ENCODE results near the gene ELL2.

Gene ELL2

GRCh38 chr5:96001262-96001661, 39.6 kb upstream of the ELL2 start:
- Histone ChIP-seq H3K4me2 (ENCODE audit: low read depth, low read length) (no peak overlapping the region), H3F3A (ENCODE audit: insufficient read depth, low read length) (no peaks in the 10 kb centered on the region), H3K27me3 (replicated peaks; ENCODE audit: insufficient read depth, low read length) (no peaks in the 10 kb centered on the region), H3K9me3 (replicated peaks; ENCODE audit: insufficient read depth, low read length) (no peaks in the 10 kb centered on the region), H3K4me1 (ENCODE audit: low read length) (no peaks in the 10 kb centered on the region), H3K36me3 (replicated peaks; ENCODE audit: insufficient read depth, low read length) (no peaks in the 10 kb centered on the region), H3K4me3 (ENCODE audit: low read length) (no peak overlapping the region), H3K27ac (ENCODE audit: low read length) (no peak overlapping the region), H3K79me2 (ENCODE audit: low read length) (no peaks in the 10 kb centered on the region), H2AFZ (ENCODE audit: low read length) (no peak overlapping the region), H4K20me1 (ENCODE audit: insufficient read depth, low read length) (no peaks in the 10 kb centered on the region), H3K9ac (ENCODE audit: low read length) (no peak overlapping the region), H3K9me2 (replicated peaks; ENCODE audit: insufficient read depth, low read length) (no peaks in the 10 kb centered on the region)
- TF ChIP-seq CTCF (IDR thresholded peaks at IDR 0.05; ENCODE audit: low read length) (no peak), EZH2 (optimal IDR thresholded peaks at IDR 0.05; ENCODE audit: low read depth, low read length) (no peak), EZH2phosphoT487 (IDR thresholded peaks at IDR 0.05; ENCODE audit: low read length) (no peak)
- DNase-seq = no peak

- no peaks in the 10 kb centered on the region for H3K9me3 ChIP-seq (replicated peaks; ENCODE audit: insufficient read depth, low read length)
These were observed 38.7 kb upstream of the ELL2 start for GRCh38 chr5:96000308-96000707.

GRCh38 chr5:95996904-95997723, 35.5 kb upstream of the ELL2 start:
- no peak for TF ChIP-seq CTCF (IDR thresholded peaks at IDR 0.05; ENCODE audit: low read length)
- no peak for TF ChIP-seq EZH2 (optimal IDR thresholded peaks at IDR 0.05; ENCODE audit: low read depth, low read length)
- no peak for TF ChIP-seq EZH2phosphoT487 (IDR thresholded peaks at IDR 0.05; ENCODE audit: low read length)
- no peak overlapping the region for H3K4me2 ChIP-seq (ENCODE audit: low read depth, low read length)
- no peaks in the 10 kb centered on the region for H3F3A ChIP-seq (ENCODE audit: insufficient read depth, low read length)
- no peak overlapping the region for H3K9ac ChIP-seq (ENCODE audit: low read length)
- no peaks in the 10 kb centered on the region for H3K9me3 ChIP-seq (replicated peaks; ENCODE audit: insufficient read depth, low read length)
- H4K20me1 ChIP-seq (ENCODE audit: insufficient read depth, low read length) = no peaks in the 10 kb centered on the region
- no peaks in the 10 kb centered on the region for H3K9me2 ChIP-seq (replicated peaks; ENCODE audit: insufficient read depth, low read length)
- no peak overlapping the region for H3K27ac ChIP-seq (ENCODE audit: low read length)
- no peaks in the 10 kb centered on the region for H3K27me3 ChIP-seq (replicated peaks; ENCODE audit: insufficient read depth, low read length)
- no peak for DNase-seq
- no peaks in the 10 kb centered on the region for H3K79me2 ChIP-seq (ENCODE audit: low read length)
- no peak overlapping the region for H2AFZ ChIP-seq (ENCODE audit: low read length)
- no peaks in the 10 kb centered on the region for H3K4me1 ChIP-seq (ENCODE audit: low read length)
- H3K36me3 ChIP-seq (replicated peaks; ENCODE audit: insufficient read depth, low read length) = no peaks in the 10 kb centered on the region
- no peak overlapping the region for H3K4me3 ChIP-seq (ENCODE audit: low read length)

More at GRCh38 chr5:96000308-96000707, 38.7 kb upstream of the ELL2 start:
- no peaks in the 10 kb centered on the region for H3K36me3 ChIP-seq (replicated peaks; ENCODE audit: insufficient read depth, low read length)
- H4K20me1 ChIP-seq (ENCODE audit: insufficient read depth, low read length) = no peaks in the 10 kb centered on the region
- no peaks in the 10 kb centered on the region for H3K27me3 ChIP-seq (replicated peaks; ENCODE audit: insufficient read depth, low read length)
- H3K9ac ChIP-seq (ENCODE audit: low read length) = no peak overlapping the region
- DNase-seq = no peak
- no peaks in the 10 kb centered on the region for H3F3A ChIP-seq (ENCODE audit: insufficient read depth, low read length)
- no peaks in the 10 kb centered on the region for H3K4me1 ChIP-seq (ENCODE audit: low read length)
- no peak overlapping the region for H2AFZ ChIP-seq (ENCODE audit: low read length)
- no peaks in the 10 kb centered on the region for H3K79me2 ChIP-seq (ENCODE audit: low read length)
- no peak overlapping the region for H3K4me3 ChIP-seq (ENCODE audit: low read length)
- H3K4me2 ChIP-seq (ENCODE audit: low read depth, low read length) = no peak overlapping the region
- no peaks in the 10 kb centered on the region for H3K9me2 ChIP-seq (replicated peaks; ENCODE audit: insufficient read depth, low read length)
- TF ChIP-seq CTCF (IDR thresholded peaks at IDR 0.05; ENCODE audit: low read length) (no peak), EZH2 (optimal IDR thresholded peaks at IDR 0.05; ENCODE audit: low read depth, low read length) (no peak), EZH2phosphoT487 (IDR thresholded peaks at IDR 0.05; ENCODE audit: low read length) (no peak)
- H3K27ac ChIP-seq (ENCODE audit: low read length) = no peak overlapping the region
